Measurements from ENCODE around the gene MATN3. TPM values are rescaled to one million over a fixed set of nuclear protein-coding genes. Genes with fewer than 3 reads are reported as not detected.

Gene MATN3
- total RNA-seq, 2 donors from 2014 or later = 1.2 to 2.9 TPM

DNA sequence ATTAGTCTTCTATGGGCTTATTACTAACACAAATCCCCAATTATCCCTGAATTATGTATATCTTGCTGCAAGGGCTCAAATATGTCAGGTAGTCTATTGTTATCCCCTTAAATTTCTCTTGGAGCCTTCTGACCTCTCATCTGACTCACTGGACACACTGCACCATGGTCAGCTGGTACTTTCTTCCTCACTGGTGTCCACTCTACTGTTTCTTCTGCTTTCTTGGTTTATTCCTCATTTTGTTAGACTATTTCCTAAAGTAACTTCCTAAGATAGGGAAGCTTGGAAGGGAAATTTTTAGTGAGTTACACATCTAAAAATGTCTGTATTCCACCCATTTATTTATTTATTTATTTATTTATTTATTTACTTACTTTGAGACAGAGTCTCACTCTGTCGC lies 49.1 kb downstream of the MATN3 start:
- no peaks in the 10 kb centered on the region for H3K27me3 ChIP-seq (replicated peaks; ENCODE audit: insufficient read depth)
- intact Hi-C loops (cut with DNase I) = no loop called here
- no peaks in the 10 kb centered on the region for H3K36me3 ChIP-seq
- TF ChIP-seq, protein P1, sequence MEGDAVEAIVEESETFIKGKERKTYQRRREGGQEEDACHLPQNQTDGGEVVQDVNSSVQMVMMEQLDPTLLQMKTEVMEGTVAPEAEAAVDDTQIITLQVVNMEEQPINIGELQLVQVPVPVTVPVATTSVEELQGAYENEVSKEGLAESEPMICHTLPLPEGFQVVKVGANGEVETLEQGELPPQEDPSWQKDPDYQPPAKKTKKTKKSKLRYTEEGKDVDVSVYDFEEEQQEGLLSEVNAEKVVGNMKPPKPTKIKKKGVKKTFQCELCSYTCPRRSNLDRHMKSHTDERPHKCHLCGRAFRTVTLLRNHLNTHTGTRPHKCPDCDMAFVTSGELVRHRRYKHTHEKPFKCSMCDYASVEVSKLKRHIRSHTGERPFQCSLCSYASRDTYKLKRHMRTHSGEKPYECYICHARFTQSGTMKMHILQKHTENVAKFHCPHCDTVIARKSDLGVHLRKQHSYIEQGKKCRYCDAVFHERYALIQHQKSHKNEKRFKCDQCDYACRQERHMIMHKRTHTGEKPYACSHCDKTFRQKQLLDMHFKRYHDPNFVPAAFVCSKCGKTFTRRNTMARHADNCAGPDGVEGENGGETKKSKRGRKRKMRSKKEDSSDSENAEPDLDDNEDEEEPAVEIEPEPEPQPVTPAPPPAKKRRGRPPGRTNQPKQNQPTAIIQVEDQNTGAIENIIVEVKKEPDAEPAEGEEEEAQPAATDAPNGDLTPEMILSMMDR (IDR thresholded peaks at IDR 0.05) = no peak
- TF ChIP-seq POLR2A (IDR thresholded peaks at IDR 0.05) (no peak), POLR2AphosphoS5 (IDR thresholded peaks at IDR 0.05) (no peak)
- no peaks in the 10 kb centered on the region for H3K9me3 ChIP-seq
- WGBS = 100% methylated on average over 1 of the region's 1 CpG
- H3K27ac ChIP-seq = no peak overlapping the region
- no peak for DNase-seq (ENCODE audit: low spot score)
- no peak overlapping the region for H3K4me3 ChIP-seq
- H3K4me1 ChIP-seq (replicated peaks) = no peaks in the 10 kb centered on the region

DNA sequence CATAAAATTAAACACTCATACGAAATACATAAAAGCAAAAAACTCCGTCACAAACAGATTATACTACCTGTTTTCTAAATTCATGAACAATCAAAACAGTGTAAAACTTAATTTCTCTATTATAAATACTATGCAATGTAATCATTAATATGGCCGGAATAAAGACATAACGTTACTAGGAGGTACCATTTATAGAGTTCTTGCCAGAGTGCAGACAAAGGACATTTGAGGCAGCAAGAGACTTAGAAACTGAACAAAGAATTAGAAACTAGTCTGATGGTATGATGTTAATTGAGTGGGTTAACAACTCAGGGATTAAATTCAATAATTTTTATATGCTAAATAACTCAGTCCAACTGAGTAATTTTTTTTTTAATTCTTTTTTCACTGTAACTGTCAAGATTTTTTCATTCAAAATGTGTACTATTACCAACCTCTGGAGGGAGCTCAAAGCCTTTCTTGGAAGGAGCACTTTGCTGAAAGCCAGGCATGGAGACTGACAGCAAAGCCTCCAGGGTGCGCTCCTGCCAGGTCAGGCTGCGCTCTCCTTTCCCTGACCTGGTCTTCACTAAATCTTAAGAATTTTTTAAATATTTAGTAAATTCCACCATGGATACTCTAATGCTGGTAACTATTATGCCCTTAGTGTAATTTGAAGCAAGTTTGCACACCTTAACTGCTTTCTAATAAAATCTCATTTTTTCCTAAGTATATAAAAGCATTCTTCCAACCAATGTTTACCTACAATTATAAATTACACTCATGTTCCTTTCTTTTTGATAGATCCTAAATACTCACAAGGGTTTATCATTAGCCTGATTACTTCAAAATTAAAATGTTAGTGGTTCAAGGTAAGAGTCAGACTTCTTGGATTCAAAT lies 56.7 kb downstream of the MATN3 start:
- no peaks in the 10 kb centered on the region for H3K36me3 ChIP-seq
- H3K27ac ChIP-seq = no peak overlapping the region
- no peaks in the 10 kb centered on the region for H3K27me3 ChIP-seq (replicated peaks; ENCODE audit: insufficient read depth)
- no peaks in the 10 kb centered on the region for H3K4me1 ChIP-seq (replicated peaks)
- TF ChIP-seq, protein P1 (IDR thresholded peaks at IDR 0.05) = peak; percentile 16 to 78 (median 64)
- peak; percentile 10 for TF ChIP-seq POLR2AphosphoS5 (IDR thresholded peaks at IDR 0.05)
- TF ChIP-seq POLR2A (IDR thresholded peaks at IDR 0.05) = no peak
- intact Hi-C loops (cut with DNase I) = loop anchor here (2.0 kb wide), 1 partner anchor 143 kb away; no protein-coding TSS in a partner anchor
- H3K4me3 ChIP-seq = no peak overlapping the region
- 50% methylated on average over 6 of the region's 6 CpGs for WGBS
- DNase-seq (ENCODE audit: low spot score) = peak; percentile 28
- H3K9me3 ChIP-seq = no peaks in the 10 kb centered on the region

DNA sequence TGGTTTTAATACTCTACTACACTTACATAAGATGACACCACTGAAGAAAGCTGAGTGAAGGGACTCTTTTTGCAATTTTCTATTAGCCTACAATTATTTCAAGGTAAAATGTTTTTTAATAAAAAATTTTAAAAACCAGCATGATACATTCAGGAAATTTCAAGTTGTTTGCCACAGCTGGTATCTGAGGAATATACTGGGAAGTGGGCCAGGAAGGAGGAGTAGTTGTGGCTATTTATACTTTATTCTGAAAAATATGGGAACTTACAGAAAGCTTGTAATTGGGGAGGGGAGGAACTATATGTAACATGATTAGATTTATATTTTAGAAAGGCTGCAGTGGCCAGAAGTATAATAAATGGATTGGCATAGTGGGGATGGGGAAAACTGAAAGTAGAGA lies 63.4 kb downstream of the MATN3 start:
- DNase-seq (ENCODE audit: low spot score) = no peak
- Histone ChIP-seq H3K27me3 (replicated peaks; ENCODE audit: insufficient read depth) (no peaks in the 10 kb centered on the region), H3K4me1 (replicated peaks) (no peaks in the 10 kb centered on the region), H3K4me3 (no peak overlapping the region), H3K27ac (no peak overlapping the region), H3K36me3 (no peaks in the 10 kb centered on the region), H3K9me3 (no peaks in the 10 kb centered on the region)
- TF ChIP-seq, protein P1 (IDR thresholded peaks at IDR 0.05) = no peak
- no peak for TF ChIP-seq POLR2AphosphoS5 (IDR thresholded peaks at IDR 0.05)
- TF ChIP-seq POLR2A (IDR thresholded peaks at IDR 0.05) = no peak
- intact Hi-C loops (cut with DNase I) = no loop called here

DNA sequence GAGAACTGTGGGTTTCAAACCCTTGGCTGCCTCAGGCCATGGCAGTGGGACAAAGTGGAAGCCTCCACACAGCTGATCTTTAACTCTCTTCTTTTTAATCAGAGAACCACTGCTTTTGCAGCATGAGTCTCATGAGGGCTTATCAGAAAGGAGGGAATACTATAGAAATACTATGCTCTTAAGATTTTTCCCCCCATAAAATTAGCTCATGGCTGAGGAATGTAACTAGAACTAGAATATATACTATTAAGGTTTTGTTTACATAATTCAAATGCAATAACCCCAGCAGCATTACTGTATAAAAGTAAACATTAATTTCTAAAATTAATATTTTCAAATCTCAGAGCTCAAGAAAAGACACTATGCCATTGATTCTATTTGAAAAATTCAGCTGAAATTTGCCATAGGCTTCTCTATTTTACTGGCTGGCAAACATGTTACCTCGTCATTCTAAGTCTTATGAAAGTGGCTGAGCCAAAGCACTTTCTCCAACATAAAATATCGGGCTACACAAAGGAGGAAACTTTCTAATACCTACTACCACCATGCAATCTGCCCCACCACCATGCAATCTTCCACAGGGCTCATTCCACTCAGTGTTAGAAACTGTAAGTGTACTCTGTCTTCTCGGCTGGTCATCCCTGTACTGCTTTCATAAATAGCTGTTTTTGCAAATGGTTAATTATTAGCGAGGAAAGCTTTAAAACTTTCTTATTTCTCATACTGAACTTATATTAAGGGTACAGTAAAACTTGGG lies 65.1 kb downstream of the MATN3 start:
- DNase-seq (ENCODE audit: low spot score) = no peak
- Histone ChIP-seq H3K4me1 (replicated peaks) (no peaks in the 10 kb centered on the region), H3K27ac (no peak overlapping the region), H3K36me3 (no peaks in the 10 kb centered on the region), H3K27me3 (replicated peaks; ENCODE audit: insufficient read depth) (no peaks in the 10 kb centered on the region), H3K9me3 (no peaks in the 10 kb centered on the region), H3K4me3 (no peak overlapping the region)
- TF ChIP-seq, protein P1 (IDR thresholded peaks at IDR 0.05) = no peak
- TF ChIP-seq POLR2A (IDR thresholded peaks at IDR 0.05) = no peak
- TF ChIP-seq POLR2AphosphoS5 (IDR thresholded peaks at IDR 0.05) = no peak
- intact Hi-C loops (cut with DNase I) = no loop called here
- 95% methylated on average over 4 of the region's 4 CpGs for WGBS
